K562 (cell line): ENCODE measurements around the gene ARMC9. TPM values are rescaled to one million over a fixed set of nuclear protein-coding genes. Genes with fewer than 3 reads are reported as not detected.

Experiments used
- ATAC-seq: fragments of 200-7000 bp; cut with Tn5 transposase; 3 replicates; pipeline ENCODE4 v1.9.1; 2020; ENCODE audit warnings: moderate library complexity
- BruUV-seq: library from RNA; stranded (reverse); fragments of 400-500 nt; replicated peaks from 2 replicates; lab custom pipeline; 2021; lab: Mats Ljungman, UMichigan
- CTCF ChIA-PET: fragments of 300-600 bp; formaldehyde crosslinking; extraction: SDS; loops from one replicate; lab custom pipeline; 2021; ENCODE audit warnings: low intra/inter-chr PET ratio; lab: Yijun Ruan, JAX
- POLR2A ChIA-PET: fragments of 300-600, 350-650 bp; sonication (Branson Sonifier 250); formaldehyde crosslinking; extraction: SDS; loops from one replicate; lab custom pipeline; 2021; ENCODE audit warnings: antibody characterized with exemption, inconsistent platforms; lab: Yijun Ruan, JAX
- DNase-seq, 4 experiments: peaks; one replicate each; pipeline versions ENCODE4 v3.0.0 to v3.0.0-alpha.2; 2011 to 2018; ENCODE audit warnings: low spot score in 3 of 4, mixed read lengths in 3 of 4; ENCODE audit errors: extremely low read depth in 1 of 4
- FAIRE-seq: peaks from 2 replicates; lab custom pipeline; 2011; peaks lifted over from hg19 to GRCh38; lab: Jason Lieb, UNC
- H2AFZ ChIP-seq: 2 replicates; pipeline ENCODE4 v1.6.0; 2011; ENCODE audit warnings: low read depth, low read length, control low read depth, inconsistent platforms
- H3K27ac ChIP-seq: fragments of 200-600 bp; 3 replicates; pipeline ENCODE4 v1.8.0; 2011; ENCODE audit warnings: low read depth, mild to moderate bottlenecking, control low read depth, inconsistent platforms, low read length, moderate library complexity, mixed read lengths; ENCODE audit errors: extremely low read depth
- H3K27me3 ChIP-seq, 2 experiments: fragments of 300-600 bp in 1 of 2; 2 replicates in 1 of 2; 3 replicates in 1 of 2; pipeline versions ENCODE4 v1.6.0 to v1.8.0; 2011; ENCODE audit warnings: inconsistent platforms in 2 of 2, low read length in 2 of 2, mild to moderate bottlenecking in 1 of 2, mixed read lengths in 1 of 2, moderate library complexity in 1 of 2; ENCODE audit not compliant: control insufficient read depth in 2 of 2, insufficient read depth in 2 of 2
- H3K36me3 ChIP-seq: fragments of 300-600 bp; 3 replicates; pipeline ENCODE4 v1.8.0; 2011; ENCODE audit warnings: mild to moderate bottlenecking, low read length, inconsistent platforms; ENCODE audit not compliant: control insufficient read depth, insufficient read depth
- H3K4me1 ChIP-seq, 2 experiments: fragments of 200-600 bp in 1 of 2; replicated peaks in 1 of 2; 2 replicates in 1 of 2; 3 replicates in 1 of 2; pipeline versions ENCODE4 v1.5.1 to v1.8.0; 2011; ENCODE audit warnings: inconsistent platforms in 2 of 2, low read length in 2 of 2, mild to moderate bottlenecking in 1 of 2, mixed read lengths in 1 of 2, moderate library complexity in 1 of 2; ENCODE audit not compliant: control insufficient read depth in 2 of 2, insufficient read depth in 2 of 2
- H3K4me2 ChIP-seq: 2 replicates; pipeline ENCODE4 v1.6.1; 2011; ENCODE audit warnings: low read length, control low read depth, inconsistent platforms, mixed read lengths; ENCODE audit not compliant: insufficient read depth
- H3K4me3 ChIP-seq: fragments of 200-600 bp; sonication (generic), shearing (Covaris generic); 2 replicates; pipeline ENCODE4 v1.5.1; 2016; ENCODE audit warnings: control low read depth, inconsistent platforms
- H3K79me2 ChIP-seq: fragments of 200-600 bp; 3 replicates; pipeline ENCODE4 v1.8.0; 2011; ENCODE audit warnings: low read length, inconsistent platforms; ENCODE audit not compliant: control insufficient read depth, insufficient read depth
- H3K9ac ChIP-seq, 2 experiments: 2 replicates each; pipeline versions ENCODE4 v1.6.0 to v1.6.1; 2011; ENCODE audit warnings: low read depth in 2 of 2, low read length in 2 of 2, control low read depth in 1 of 2, inconsistent platforms in 1 of 2, mild to moderate bottlenecking in 1 of 2, mixed read lengths in 1 of 2; ENCODE audit not compliant: insufficient read depth in 1 of 2
- H3K9me1 ChIP-seq: one replicate; pipeline ENCODE4 v1.6.0; 2011; ENCODE audit warnings: inconsistent platforms, mild to moderate bottlenecking, low read length, moderate library complexity; ENCODE audit not compliant: control insufficient read depth, insufficient read depth
- H3K9me3 ChIP-seq: replicated peaks from 2 replicates; pipeline ENCODE4 v1.5.1; 2011; ENCODE audit warnings: low read depth, low read length, inconsistent platforms; ENCODE audit not compliant: control insufficient read depth, insufficient read depth
- H4K20me1 ChIP-seq: replicated peaks from 2 replicates; pipeline ENCODE4 v1.6.1; 2011; ENCODE audit warnings: low read length, inconsistent platforms, mixed read lengths; ENCODE audit not compliant: control insufficient read depth, insufficient read depth
- CAMTA2 ChIP-seq: fragments of 250-450 bp; sonication (Bioruptor Pico); conservative IDR thresholded peaks from 2 replicates; pipeline ENCODE4 v1.5.1; 2022
- HDAC2 ChIP-seq: fragments of 450-650 bp; IDR thresholded peaks from 2 replicates; pipeline ENCODE4 v1.6.1; 2016; ENCODE audit warnings: mild to moderate bottlenecking
- IFI16 ChIP-seq: fragments of 250-450 bp; sonication (Bioruptor Pico); IDR thresholded peaks from 2 replicates; pipeline ENCODE4 v2.1.2; 2022; ENCODE audit warnings: mild to moderate bottlenecking, inconsistent platforms
- POLR2AphosphoS5 ChIP-seq: IDR thresholded peaks from 2 replicates; pipeline ENCODE4 v1.6.1; 2011; ENCODE audit warnings: mild to moderate bottlenecking, low read depth, low read length, moderate library complexity; ENCODE audit not compliant: control insufficient read depth, insufficient read depth
- RAD51 ChIP-seq: fragments of 450-650 bp; IDR thresholded peaks from 2 replicates; pipeline ENCODE4 v1.7.1; 2016; ENCODE audit warnings: low read depth, mild to moderate bottlenecking, borderline replicate concordance
- ZEB2 ChIP-seq: fragments of 450-650 bp; IDR thresholded peaks from 2 replicates; pipeline ENCODE4 v1.6.1; 2016
- ZNF165 ChIP-seq: fragments of 250-450 bp; sonication (Bioruptor Pico); IDR thresholded peaks from 2 replicates; pipeline ENCODE4 v1.4.0; 2020; ENCODE audit warnings: borderline replicate concordance
- ZNF3 ChIP-seq: fragments of 250-450 bp; sonication (Bioruptor Pico); IDR thresholded peaks from 2 replicates; pipeline ENCODE4 v1.5.0; 2021; ENCODE audit warnings: mild to moderate bottlenecking, moderate library complexity
- ZNF347 ChIP-seq: fragments of 450-650 bp; formaldehyde crosslinking; IDR thresholded peaks from 2 replicates; pipeline ENCODE4 v1.4.0; 2020; ENCODE audit warnings: low read depth, mild to moderate bottlenecking, moderate library complexity
- ZNF699 ChIP-seq: fragments of 250-450 bp; sonication (Bioruptor Pico); IDR thresholded peaks from 2 replicates; pipeline ENCODE4 v1.8.0; 2021; ENCODE audit warnings: mild to moderate bottlenecking, moderate library complexity; ENCODE audit not compliant: insufficient replicate concordance
- WGBS: fragments of 100-300 bp; shearing (Covaris generic); methylation state at CpG from one replicate; pipeline ENCODE4 v1.1.6; 2016; ENCODE audit warnings: low coverage, mixed read lengths; ENCODE audit not compliant: insufficient coverage; ENCODE audit errors: missing lambda C conversion rate; 5-methylcytosine and 5-hydroxymethylcytosine counted together
- in situ Hi-C: fragments of 300-500 bp; cut with MboI; formaldehyde crosslinking; loops from 4 replicates; pipeline ENCODE4 v1.15.0; 2018; ENCODE audit warnings: inconsistent platforms, mixed read lengths
- intact Hi-C: fragments of 100-400 bp; cut with micrococcal nuclease; formaldehyde crosslinking; loops from 2 replicates; pipeline ENCODE4 v1.14.2; 2022
- polyA plus RNA-seq, 8 experiments: library from polyadenylated mRNA; depleted of rRNA in 4 of 8; stranded (reverse) in 5 of 8; unstranded in 3 of 8; fragments of >200 nt; fragmentation: Nextera tagmentation in 2 of 8; fragmentation: Illumina TruSeq in 1 of 8; extraction: Ambion mirVana in 2 of 8; extraction: Trizol in 1 of 8; gene quantifications; 2 replicates each; pipeline versions ENCODE4 v1.2.1 to v1.2.3, GENCODE V29; 2011 to 2014; ENCODE audit warnings: inconsistent platforms in 1 of 8, missing spikeins in 1 of 8
- total RNA-seq, 7 experiments: library from RNA; depleted of rRNA in 6 of 7; stranded (reverse); fragments of >200 nt in 6 of 7; fragmentation: Illumina TruSeq in 2 of 7; extraction: Trizol in 2 of 7; gene quantifications; 2 replicates each; pipeline versions ENCODE4 v1.2.1 to v1.2.3, GENCODE V29; 2011 to 2021; ENCODE audit warnings: low replicate concordance in 1 of 7

ARMC9 gene
- total and polyA plus RNA-seq, 9 of the 15 experiments (the other 6 are each of a cell fraction or from before 2014, with no cell fraction given), result 0.36 to 2.3 (median 1.1) TPM

DNA sequence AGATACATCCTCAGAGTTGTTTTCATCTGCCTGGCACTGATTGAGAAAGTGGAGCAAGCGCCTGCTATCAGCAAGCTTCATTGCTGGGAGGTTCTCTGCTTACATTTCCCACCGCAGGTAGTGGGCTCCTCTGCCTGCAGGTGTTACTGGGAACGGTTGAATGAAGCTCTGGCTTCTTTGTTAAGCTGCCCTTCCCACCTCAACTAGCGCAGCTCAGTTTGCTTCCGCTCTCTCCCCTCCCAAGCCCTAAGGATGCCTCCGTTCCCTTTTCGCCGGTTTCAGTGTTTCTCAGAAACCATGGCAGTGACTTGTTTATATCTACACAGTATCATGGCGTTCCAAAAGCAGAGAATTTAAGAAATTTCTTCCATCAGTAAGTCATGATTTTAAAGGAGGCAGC is 124.9 kb downstream of the ARMC9 start:
- no peak overlapping the region for H2AFZ ChIP-seq
- TF ChIP-seq POLR2AphosphoS5 (no peak), ZNF699 (CRISPR knock-in tag) (no peak), CAMTA2 (CRISPR knock-in tag) (no peak)
- H3K4me2 ChIP-seq, result no peak overlapping the region
- H3K9me3 ChIP-seq, result no peaks in the 10 kb centered on the region
- no peak for FAIRE-seq
- no peaks in the 10 kb centered on the region for H3K36me3 ChIP-seq
- in situ Hi-C loops (no loop called here), intact Hi-C loops (no loop called here)
- 10% methylated on average over 9 of the region's 9 CpGs for WGBS
- H3K27ac ChIP-seq, result no peak overlapping the region
- no peaks in the 10 kb centered on the region for H3K9me1 ChIP-seq
- POLR2A ChIA-PET, result interaction anchor here (0.7 kb wide), 1 partner anchor 36 kb away, joined by 3 read pairs; no protein-coding TSS in a partner anchor
- H3K9ac ChIP-seq, result no peak overlapping the region
- CTCF ChIA-PET, result no interaction called here
- no peak for DNase-seq
- peaks cover 0 to 3% of the 10 kb centered on the region in 2 experiments; a peak in 1 of 5 replicates for H3K4me1 ChIP-seq
- H4K20me1 ChIP-seq, result no peaks in the 10 kb centered on the region
- no peaks in the 10 kb centered on the region for H3K79me2 ChIP-seq
- ATAC-seq, result no peak
- peaks cover 0 to 17% of the 10 kb centered on the region in 2 experiments; a peak in 3 of 5 replicates for H3K27me3 ChIP-seq
- no TSS peak for BruUV-seq
- no peak overlapping the region for H3K4me3 ChIP-seq

DNA sequence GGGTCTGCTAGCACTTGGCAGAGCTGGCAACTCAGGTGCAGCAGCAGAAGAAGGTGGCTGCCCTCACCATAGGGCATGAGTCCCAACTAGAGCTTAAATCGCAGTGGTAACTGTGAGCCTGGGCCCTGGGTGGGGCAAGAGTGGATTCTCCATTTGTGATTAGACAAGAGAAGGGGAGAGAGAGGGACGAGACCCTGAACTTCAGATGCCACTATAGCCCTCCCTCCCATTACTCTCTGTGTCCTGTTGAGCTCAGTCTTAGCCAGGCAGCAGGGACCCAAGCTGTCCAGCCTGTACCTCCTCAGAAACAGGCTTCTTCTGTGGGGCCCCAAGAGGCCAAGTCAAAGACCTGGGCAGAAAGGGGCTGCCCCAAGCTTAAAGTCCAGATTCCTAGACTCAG is 127.4 kb downstream of the ARMC9 start:
- ChIA-PET POLR2A (no interaction called here), CTCF (no interaction called here)
- no peaks in the 10 kb centered on the region for H3K9me3 ChIP-seq
- no peaks in the 10 kb centered on the region for H3K79me2 ChIP-seq
- H2AFZ ChIP-seq, result no peak overlapping the region
- H3K27ac ChIP-seq, result no peak overlapping the region
- intact Hi-C loops (no loop called here), in situ Hi-C loops (no loop called here)
- no peaks in the 10 kb centered on the region for H3K36me3 ChIP-seq
- H3K4me2 ChIP-seq, result no peak overlapping the region
- DNase-seq, result no peak
- H3K9me1 ChIP-seq, result no peaks in the 10 kb centered on the region
- H4K20me1 ChIP-seq, result no peaks in the 10 kb centered on the region
- 0% methylated on average over 1 of the region's 2 CpGs for WGBS
- peaks cover 0 to 16% of the 10 kb centered on the region in 2 experiments; a peak in 3 of 5 replicates for H3K27me3 ChIP-seq
- TF ChIP-seq RAD51 (no peak), ZNF3 (CRISPR knock-in tag) (no peak), ZNF165 (CRISPR knock-in tag) (no peak), ZEB2 (no peak), ZNF347 (CRISPR knock-in tag) (no peak), HDAC2 (no peak), IFI16 (no peak)
- H3K4me1 ChIP-seq, result peaks cover 0 to 3% of the 10 kb centered on the region in 2 experiments; a peak in 1 of 5 replicates
- H3K4me3 ChIP-seq, result no peak overlapping the region
- FAIRE-seq, result no peak
- no peak overlapping the region for H3K9ac ChIP-seq
- BruUV-seq, result no TSS peak
- no peak for ATAC-seq
